Heart right ventricle (tissue), 16 donors: Measurements from ENCODE around the gene TFAP2C. TPM values are rescaled to one million over a fixed set of nuclear protein-coding genes. Genes with fewer than 3 reads are reported as not detected.

Experiments used
- ATAC-seq, 8 donors: fragments of 200-7000 bp; cut with Tn5 transposase; one replicate each; pipeline ENCODE4 v1.9.1; 2020; ENCODE audit warnings: mild to moderate bottlenecking in 8 of 8, moderate library complexity in 8 of 8, moderate number of reproducible peaks in 1 of 8
- DNase-seq, 2 donors: peaks; one replicate each; pipeline ENCODE4 v3.0.0-alpha.2; 2020
- H3K27ac ChIP-seq, 10 donors: fragments of 200-600 bp; sonication (generic) in 2 of 10; one replicate each; pipeline versions ENCODE4 v1.5.0 to v1.8.0; 2020 to 2022; ENCODE audit warnings: mild to moderate bottlenecking in 3 of 10
- H3K27me3 ChIP-seq, 7 donors: fragments of 200-600 bp; one replicate each; pipeline ENCODE4 v1.8.0; 2021 to 2022; ENCODE audit warnings: mild to moderate bottlenecking in 2 of 7
- H3K36me3 ChIP-seq, 9 donors: fragments of 200-600 bp; sonication (generic) in 1 of 9; one replicate each; pipeline versions ENCODE4 v1.5.0 to v1.8.0; 2020 to 2022; ENCODE audit warnings: mild to moderate bottlenecking in 2 of 9
- H3K4me1 ChIP-seq, 9 donors: fragments of 200-600 bp; sonication (generic) in 1 of 9; one replicate each; pipeline versions ENCODE4 v1.5.0 to v1.8.0; 2020 to 2022; ENCODE audit warnings: mild to moderate bottlenecking in 4 of 9
- H3K4me3 ChIP-seq, 10 donors: fragments of 200-600 bp; sonication (generic) in 2 of 10; one replicate each; pipeline versions ENCODE4 v1.5.0 to v1.8.0; 2020 to 2022; ENCODE audit warnings: mild to moderate bottlenecking in 7 of 10, moderate library complexity in 2 of 10
- H3K9me3 ChIP-seq, 11 donors: fragments of 200-600 bp in 10 of 11; sonication (generic) in 2 of 11; one replicate each; pipeline versions ENCODE4 v1.5.0 to v1.8.0; 2013 to 2022; ENCODE audit warnings: mild to moderate bottlenecking in 2 of 11, control low read depth in 1 of 11, moderate library complexity in 1 of 11
- WGBS, 2 donors: extraction: QIAGEN DNeasy Blood & Tissue Kit; methylation state at CpG; one replicate each; pipeline ENCODE4 v1.1.7; 2013; ENCODE audit warnings: inconsistent platforms in 1 of 2; 5-methylcytosine and 5-hydroxymethylcytosine counted together
- intact Hi-C, 10 donors: fragments of 100-400 bp; cut with DNase I; formaldehyde crosslinking; loops; one replicate each; pipeline versions ENCODE4 v1.11.1 to v1.14.2; 2022
- polyA plus RNA-seq, 2 donors: library from polyadenylated mRNA; stranded (reverse); fragments of 200-250 nt; gene quantifications; one replicate each; pipeline ENCODE4 v1.2.3, GENCODE V29; 2013
- total RNA-seq, 10 donors: library from RNA; stranded (reverse); fragmentation: NEBNext Ultra II Directional in 3 of 10; extraction: Animal tissue kit (Norgen Biotek cat#: 25700) in 3 of 10; gene quantifications; one replicate each; pipeline versions ENCODE4 v1.2.1 to v1.2.4, GENCODE V29; 2021 to 2023
- TF ChIP-seq, protein P1 (sequence below), 9 donors: fragments of 200-600 bp; sonication (generic) in 2 of 9; IDR thresholded peaks; one replicate each; pipeline versions ENCODE4 v1.5.0 to v1.8.0; 2021 to 2022; ENCODE audit warnings: antibody characterized with exemption in 9 of 9, mild to moderate bottlenecking in 5 of 9, moderate library complexity in 1 of 9
- donor health status: Arrhythmogenic right ventricular cardiomyopathy.
- donor health status: ischemic (EF 13 %, LVEDD 7.1; RV severe dilation, severe dysfunction).
- donor health status: healthy with polysubstance abuse.
- donor health status: DM: no; HTN: yes; CAD: no.
- donor health status: DM: no; HTN: no; CAD: no.
- donor health status: ischemic (EF 25% LVEDD 6.9; RV normal size, moderate dysfunction).
- donor health status: ischemic (EF 25% LVEDD 5.7; RV mildly dilated, moderate dysfunction).
- donor health status: healthy.
- donor health status: DM: yes; HTN: yes; CAD: no.
- donor health status: Ischemic cardiomyopathy.
- donor health status: ischemic (EF 35%, LVEDD 5.7; RV mildly dilated, moderate dysfunction).
- donor health status: nonischemic (EF 11% LVEDD 7.7; RV severe dilation, severe dysfunction).
- donor health status: DM: yes; HTN: yes; CAD: no.
- donor health status: PGD.
- donor health status: ischemic (EF 29% LVEDD 5.4; RV normal size, mild dysfunction).
- donor health status: nonischemic (EF 23%, LVEDD 6.1; RV moderate dilation, normal function).

Gene TFAP2C
- total and polyA plus RNA-seq, 12 donors = 0.03 to 0.49 (median 0.14) TPM; not detected in 2

DNA sequence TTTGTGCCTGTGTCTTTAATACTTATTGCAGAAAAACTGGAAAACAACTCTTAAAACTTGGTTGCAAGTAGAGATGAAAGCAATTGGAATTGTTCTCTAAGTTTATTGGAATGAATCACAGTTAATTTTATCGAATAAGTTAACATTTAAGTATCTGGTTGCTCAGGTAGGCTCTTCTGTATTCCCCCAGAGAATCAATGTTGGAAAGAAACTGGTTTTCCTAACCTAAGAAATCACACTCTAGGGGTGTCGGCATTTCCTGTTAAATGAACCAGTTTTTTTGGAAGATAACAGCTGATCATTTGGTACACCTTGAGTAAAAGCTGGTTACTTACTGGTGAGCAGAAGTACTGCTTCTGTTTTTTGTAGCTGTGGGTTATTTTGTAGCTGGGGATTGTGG, 5.2 kb downstream of the TFAP2C start:
- ATAC-seq = no peak
- Histone ChIP-seq H3K27me3 (peaks cover 27 to 99% (median 94%) of the 10 kb centered on the region in 7 donors), H3K9me3 (no peaks in the 10 kb centered on the region), H3K36me3 (no peaks in the 10 kb centered on the region), H3K4me3 (no peak overlapping the region), H3K4me1 (peaks cover 4 to 19% (median 16%) of the 10 kb centered on the region in 9 donors), H3K27ac (no peak overlapping the region)
- intact Hi-C loops = no loop called here
- WGBS, 2 donors = 79 to 85% methylated on average over 2 of the region's 2 CpGs
- DNase-seq = no peak
- TF ChIP-seq, protein P1, sequence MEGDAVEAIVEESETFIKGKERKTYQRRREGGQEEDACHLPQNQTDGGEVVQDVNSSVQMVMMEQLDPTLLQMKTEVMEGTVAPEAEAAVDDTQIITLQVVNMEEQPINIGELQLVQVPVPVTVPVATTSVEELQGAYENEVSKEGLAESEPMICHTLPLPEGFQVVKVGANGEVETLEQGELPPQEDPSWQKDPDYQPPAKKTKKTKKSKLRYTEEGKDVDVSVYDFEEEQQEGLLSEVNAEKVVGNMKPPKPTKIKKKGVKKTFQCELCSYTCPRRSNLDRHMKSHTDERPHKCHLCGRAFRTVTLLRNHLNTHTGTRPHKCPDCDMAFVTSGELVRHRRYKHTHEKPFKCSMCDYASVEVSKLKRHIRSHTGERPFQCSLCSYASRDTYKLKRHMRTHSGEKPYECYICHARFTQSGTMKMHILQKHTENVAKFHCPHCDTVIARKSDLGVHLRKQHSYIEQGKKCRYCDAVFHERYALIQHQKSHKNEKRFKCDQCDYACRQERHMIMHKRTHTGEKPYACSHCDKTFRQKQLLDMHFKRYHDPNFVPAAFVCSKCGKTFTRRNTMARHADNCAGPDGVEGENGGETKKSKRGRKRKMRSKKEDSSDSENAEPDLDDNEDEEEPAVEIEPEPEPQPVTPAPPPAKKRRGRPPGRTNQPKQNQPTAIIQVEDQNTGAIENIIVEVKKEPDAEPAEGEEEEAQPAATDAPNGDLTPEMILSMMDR (IDR thresholded peaks at IDR 0.05) = no peak

DNA sequence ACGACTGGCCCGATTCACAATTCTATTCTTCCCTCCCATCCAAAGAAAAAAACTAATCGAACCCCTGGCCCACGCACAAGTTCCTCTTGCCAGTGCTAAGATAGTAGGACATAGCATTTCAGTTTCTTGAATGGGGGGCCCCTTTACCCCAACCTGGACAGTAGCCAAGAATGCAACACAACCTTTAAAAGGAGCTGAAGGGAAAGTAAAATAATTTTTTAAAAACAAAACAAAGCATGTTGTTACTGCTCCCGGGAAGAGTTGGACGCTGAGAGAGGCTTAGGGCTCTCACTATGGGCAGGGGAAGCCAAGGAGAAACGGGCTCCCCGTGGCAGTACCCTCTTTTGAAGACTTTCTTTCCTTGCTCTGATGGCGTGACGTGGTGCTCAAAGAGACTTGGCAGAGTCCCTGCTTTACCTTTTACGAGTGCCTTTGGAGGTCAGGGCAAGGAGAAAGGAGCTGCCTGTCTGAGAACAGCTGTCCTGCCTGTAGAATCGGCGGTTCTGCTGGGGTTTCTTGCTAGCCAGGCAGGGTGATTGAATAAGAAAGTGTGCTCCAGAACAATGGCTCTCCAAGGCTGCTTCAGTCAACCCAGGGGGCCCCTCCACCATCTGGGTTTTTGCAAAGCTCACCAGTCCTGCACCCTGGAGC, 5.8 kb downstream of the TFAP2C start:
- no peak overlapping the region for H3K4me3 ChIP-seq
- H3K27me3 ChIP-seq = peaks cover 21 to 99% (median 90%) of the 10 kb centered on the region in 7 donors
- ATAC-seq (no peak), DNase-seq (no peak)
- intact Hi-C loops = no loop called here
- H3K9me3 ChIP-seq = no peaks in the 10 kb centered on the region
- 54 to 57% methylated on average over 13 of the region's 13 CpGs for WGBS, 2 donors
- H3K27ac ChIP-seq = no peak overlapping the region
- H3K36me3 ChIP-seq = no peaks in the 10 kb centered on the region
- TF ChIP-seq, protein P1 (IDR thresholded peaks at IDR 0.05) = no peak
- H3K4me1 ChIP-seq = peaks cover 0 to 13% (median 11%) of the 10 kb centered on the region in 9 donors

DNA sequence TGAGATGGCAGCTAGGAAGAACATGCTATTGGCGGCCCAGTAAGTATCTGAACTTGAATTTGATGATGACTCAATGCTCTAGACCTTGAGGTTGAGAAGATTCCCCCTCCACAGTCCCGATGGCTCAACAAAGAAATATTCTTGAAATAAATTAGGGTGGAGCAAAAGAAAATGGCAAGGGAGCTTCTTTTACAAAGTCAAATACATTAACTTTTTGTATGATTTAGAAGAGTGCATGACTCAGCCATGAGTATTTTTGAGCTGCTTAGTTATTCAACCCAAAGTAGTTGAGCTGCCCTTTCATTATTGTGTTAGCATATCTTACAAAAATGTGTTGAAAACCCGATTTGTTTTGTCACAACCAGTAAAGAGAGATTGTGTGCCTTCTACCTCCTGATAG, 7.6 kb downstream of the TFAP2C start:
- TF ChIP-seq, protein P1 (IDR thresholded peaks at IDR 0.05) = no peak
- Histone ChIP-seq H3K27me3 (peaks cover 3 to 98% (median 81%) of the 10 kb centered on the region in 7 donors), H3K27ac (no peak overlapping the region), H3K36me3 (no peaks in the 10 kb centered on the region), H3K9me3 (no peaks in the 10 kb centered on the region), H3K4me3 (no peak overlapping the region), H3K4me1 (no peaks in the 10 kb centered on the region)
- intact Hi-C loops = no loop called here
- ATAC-seq (no peak), DNase-seq (no peak)
- 58 to 63% methylated on average over 3 of the region's 3 CpGs for WGBS, 2 donors

DNA sequence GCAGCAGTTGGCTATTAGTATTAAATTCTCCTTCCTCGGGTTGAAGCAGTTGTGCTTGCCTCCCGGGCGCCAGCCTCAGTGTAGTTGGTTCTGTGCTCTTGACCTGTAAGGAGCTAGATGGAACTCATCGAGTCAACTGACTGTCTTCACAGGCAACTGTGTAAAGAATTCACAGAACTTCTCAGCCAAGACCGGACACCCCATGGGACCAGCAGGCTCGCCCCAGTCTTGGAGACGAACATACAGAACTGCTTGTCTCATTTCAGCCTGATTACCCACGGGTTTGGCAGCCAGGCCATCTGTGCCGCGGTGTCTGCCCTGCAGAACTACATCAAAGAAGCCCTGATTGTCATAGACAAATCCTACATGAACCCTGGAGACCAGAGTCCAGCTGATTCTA, 8.5 kb downstream of the TFAP2C start:
- WGBS, 2 donors = 69 to 70% methylated on average over 10 of the region's 10 CpGs
- TF ChIP-seq, protein P1 (IDR thresholded peaks at IDR 0.05) = no peak

More for the DNA sequence above, 8.5 kb downstream of the TFAP2C start:
- Histone ChIP-seq H3K36me3 (no peaks in the 10 kb centered on the region), H3K9me3 (no peaks in the 10 kb centered on the region), H3K4me3 (no peak overlapping the region), H3K27ac (no peak overlapping the region), H3K27me3 (peaks cover 0 to 97% (median 76%) of the 10 kb centered on the region in 7 donors), H3K4me1 (no peaks in the 10 kb centered on the region)
- no peak for DNase-seq
- intact Hi-C loops = no loop called here
- ATAC-seq = no peak
